ENCODE results near the gene TNFSF13. TPM values are rescaled to one million over a fixed set of nuclear protein-coding genes. Genes with fewer than 3 reads are reported as not detected.
A peak's percentile ranks its signal among the peaks of the same experiment; 100 is the strongest.

TNFSF13 gene
- total RNA-seq, 1 experiment from 2014 or later, result 0.40 TPM

- Histone ChIP-seq H3K36me3 (peaks cover 68% of the 10 kb centered on the region), H3K4me3 (no peak overlapping the region), H3K9me3 (replicated peaks) (no peaks in the 10 kb centered on the region), H3K27ac (no peak overlapping the region), H3K27me3 (no peaks in the 10 kb centered on the region), H3K4me1 (no peaks in the 10 kb centered on the region)
- no peak for DNase-seq
These were observed 17.9 kb downstream of the TNFSF13 start for GRCh38 chr17:7576432-7576937.

GRCh38 chr17:7577327-7578199 is 19.0 kb downstream of the TNFSF13 start:
- no peak for DNase-seq
- Histone ChIP-seq H3K4me1 (no peaks in the 10 kb centered on the region), H3K27me3 (no peaks in the 10 kb centered on the region), H3K36me3 (peaks cover 70% of the 10 kb centered on the region), H3K9me3 (replicated peaks) (no peaks in the 10 kb centered on the region), H3K4me3 (no peak overlapping the region), H3K27ac (no peak overlapping the region)

GRCh38 chr17:7579001-7579833 is 20.7 kb downstream of the TNFSF13 start, which contains the start of gene CD68:
Gene CD68, plus strand, starts transcription at chr17:7579638. Its CDS starts 40 bp downstream, at chr17:7579678.
- peak; percentile 22 to 43 for DNase-seq
- Histone ChIP-seq H3K4me3 (no peak within 1 kb of the TSS), H3K9me3 (replicated peaks) (no peaks in the 10 kb centered on the region), H3K4me1 (peaks cover 4% of the 10 kb centered on the region; the same call in 1 of the 2 replicates), H3K36me3 (peaks cover 57% of the 10 kb centered on the region), H3K27ac (no peak within 1 kb of the TSS), H3K27me3 (no peaks in the 10 kb centered on the region)

- H3K27me3 ChIP-seq, result no peaks in the 10 kb centered on the region
- H3K9me3 ChIP-seq (replicated peaks), result no peaks in the 10 kb centered on the region
- H3K36me3 ChIP-seq, result peaks cover 49% of the 10 kb centered on the region
- no peak overlapping the region for H3K4me3 ChIP-seq
- no peak overlapping the region for H3K27ac ChIP-seq
- no peak for DNase-seq
- peaks cover 4% of the 10 kb centered on the region; the same call in 1 of the 2 replicates for H3K4me1 ChIP-seq
These were observed 21.5 kb downstream of the TNFSF13 start for GRCh38 chr17:7579834-7580603.

GRCh38 chr17:7580604-7581575 is 22.3 kb downstream of the TNFSF13 start:
- no peak for DNase-seq
- Histone ChIP-seq H3K27me3 (no peaks in the 10 kb centered on the region), H3K4me3 (no peak overlapping the region), H3K36me3 (peaks cover 40% of the 10 kb centered on the region), H3K4me1 (peaks cover 4% of the 10 kb centered on the region; the same call in 1 of the 2 replicates), H3K27ac (no peak overlapping the region), H3K9me3 (replicated peaks) (no peaks in the 10 kb centered on the region)

- Histone ChIP-seq H3K27ac (peak overlapping the region; percentile 95), H3K27me3 (no peaks in the 10 kb centered on the region), H3K4me1 (peaks cover 4% of the 10 kb centered on the region; the same call in 1 of the 2 replicates), H3K4me3 (peak overlapping the region; percentile 69), H3K36me3 (peaks cover 23% of the 10 kb centered on the region), H3K9me3 (replicated peaks) (no peaks in the 10 kb centered on the region)
- no peak for DNase-seq
These were observed 24.1 kb downstream of the TNFSF13 start for GRCh38 chr17:7582396-7583252.

GRCh38 chr17:7583253-7584109 is 24.9 kb downstream of the TNFSF13 start, which contains the start of gene MPDU1:
Gene MPDU1, plus strand, starts transcription at chr17:7583852. Its CDS starts 11 bp downstream, at chr17:7583863.
- peak; percentile 94 to 95 for DNase-seq
- Histone ChIP-seq H3K4me1 (peaks cover 4% of the 10 kb centered on the region; the same call in 1 of the 2 replicates), H3K27me3 (no peaks in the 10 kb centered on the region), H3K36me3 (peaks cover 15% of the 10 kb centered on the region), H3K9me3 (replicated peaks) (no peaks in the 10 kb centered on the region), H3K4me3 (peak within 1 kb of the TSS; percentile 69), H3K27ac (peak within 1 kb of the TSS; percentile 95)

- H3K27ac ChIP-seq, result no peak overlapping the region
- no peak for DNase-seq
- no peaks in the 10 kb centered on the region for H3K9me3 ChIP-seq (replicated peaks)
- no peak overlapping the region for H3K4me3 ChIP-seq
- H3K4me1 ChIP-seq, result peaks cover 7% of the 10 kb centered on the region; the same call in 1 of the 2 replicates
- H3K36me3 ChIP-seq, result peaks cover 11% of the 10 kb centered on the region
- no peaks in the 10 kb centered on the region for H3K27me3 ChIP-seq
These were observed 28.3 kb downstream of the TNFSF13 start for GRCh38 chr17:7586673-7587419.

- no peaks in the 10 kb centered on the region for H3K9me3 ChIP-seq (replicated peaks)
- H3K4me1 ChIP-seq, result peaks cover 7% of the 10 kb centered on the region; the same call in 1 of the 2 replicates
- peak; percentile 44 to 57 for DNase-seq
- H3K27ac ChIP-seq, result no peak overlapping the region
- no peaks in the 10 kb centered on the region for H3K27me3 ChIP-seq
- H3K4me3 ChIP-seq, result no peak overlapping the region
- peaks cover 16% of the 10 kb centered on the region for H3K36me3 ChIP-seq
These were observed 29.0 kb downstream of the TNFSF13 start for GRCh38 chr17:7587420-7588151.

GRCh38 chr17:7588553-7589203 is 30.1 kb downstream of the TNFSF13 start:
- Histone ChIP-seq H3K9me3 (replicated peaks) (no peaks in the 10 kb centered on the region), H3K4me3 (no peak overlapping the region), H3K27ac (no peak overlapping the region), H3K27me3 (no peaks in the 10 kb centered on the region), H3K4me1 (0 out of 2 replicates have a peak, but pooled peaks cover 2% of the 10 kb centered on the region), H3K36me3 (peaks cover 25% of the 10 kb centered on the region)
- DNase-seq, result no peak
